GM12875 (cell line): ENCODE data around the gene DCLK2.
A peak's percentile ranks its signal among the peaks of the same experiment; 100 is the strongest.

ENCODE experiments used
- H3K4me3 ChIP-seq: one replicate; pipeline ENCODE4 v1.5.1; 2011; ENCODE audit warnings: low read depth, low read length, control low read depth
- CTCF ChIP-seq: IDR thresholded peaks from 2 replicates; pipeline ENCODE4 v1.5.1; 2011; ENCODE audit warnings: low read depth, mild to moderate bottlenecking, control low read depth, inconsistent platforms, low read length, moderate library complexity, borderline replicate concordance; ENCODE audit not compliant: insufficient read depth

Gene DCLK2

GRCh38 chr4:150237110-150237872 is 159.0 kb downstream of the DCLK2 start:
- no peak overlapping the region for H3K4me3 ChIP-seq
- TF ChIP-seq CTCF: no peak

GRCh38 chr4:150238591-150238990 is 160.3 kb downstream of the DCLK2 start:
- H3K4me3 ChIP-seq: no peak overlapping the region
- no peak for TF ChIP-seq CTCF

GRCh38 chr4:150240011-150240410 is 161.8 kb downstream of the DCLK2 start:
- TF ChIP-seq CTCF: no peak
- H3K4me3 ChIP-seq: no peak overlapping the region

- no peak overlapping the region for H3K4me3 ChIP-seq
- peak; percentile 86 for TF ChIP-seq CTCF
These were observed 164.7 kb downstream of the DCLK2 start for GRCh38 chr4:150242820-150243458.

GRCh38 chr4:150243932-150244331 is 165.7 kb downstream of the DCLK2 start:
- TF ChIP-seq CTCF: no peak
- H3K4me3 ChIP-seq: no peak overlapping the region

- no peak overlapping the region for H3K4me3 ChIP-seq
- no peak for TF ChIP-seq CTCF
These were observed 166.4 kb downstream of the DCLK2 start for GRCh38 chr4:150244600-150244999.

GRCh38 chr4:150247184-150247583 is 168.9 kb downstream of the DCLK2 start:
- H3K4me3 ChIP-seq: no peak overlapping the region
- TF ChIP-seq CTCF: no peak
